Uterus (tissue), 4 donors: ENCODE data around the gene ATP6V0C. TPM values are rescaled to one million over a fixed set of nuclear protein-coding genes. Genes with fewer than 3 reads are reported as not detected.

Source experiments
- DNase-seq, 2 donors: peaks; one replicate each; pipeline ENCODE4 v3.0.0-alpha.2; 2019 to 2020
- H3K27ac ChIP-seq, 2 donors: fragments of 200-600 bp; sonication (generic); 1 replicate in 1 of 2; 2 replicates in 1 of 2; pipeline ENCODE4 v1.5.1; 2016 to 2018
- H3K27me3 ChIP-seq, 2 donors: fragments of 200-600 bp; sonication (generic); one replicate each; pipeline ENCODE4 v1.5.1; 2018 to 2019; ENCODE audit warnings: control low read depth in 1 of 2
- H3K36me3 ChIP-seq, 2 donors: fragments of 200-600 bp; sonication (generic); one replicate each; pipeline ENCODE4 v1.5.1; 2019; ENCODE audit warnings: control low read depth in 1 of 2
- H3K4me1 ChIP-seq, 2 donors: fragments of 200-600 bp; sonication (generic); one replicate each; pipeline ENCODE4 v1.5.1; 2018 to 2019; ENCODE audit warnings: control low read depth in 1 of 2
- H3K4me3 ChIP-seq, 2 donors: fragments of 200-600 bp; sonication (generic); 1 replicate in 1 of 2; 2 replicates in 1 of 2; pipeline ENCODE4 v1.5.1; 2018 to 2019; ENCODE audit warnings: mild to moderate bottlenecking in 1 of 2
- H3K9me3 ChIP-seq, 2 donors: fragments of 200-600 bp; sonication (generic); one replicate each; pipeline ENCODE4 v1.5.1; 2019; ENCODE audit warnings: control low read depth in 1 of 2
- POLR2A ChIP-seq, 2 donors: fragments of 450-650 bp; IDR thresholded peaks; one replicate each; pipeline ENCODE4 v1.6.1; 2016; ENCODE audit warnings: antibody characterized with exemption in 2 of 2, mild to moderate bottlenecking in 1 of 2, moderate library complexity in 1 of 2
- intact Hi-C: fragments of 100-400 bp; cut with DNase I; formaldehyde crosslinking; loops from one replicate; pipeline ENCODE4 v1.15.1; 2023; ENCODE audit warnings: low total_unique reads
- total RNA-seq, 4 donors: library from RNA; depleted of rRNA in 3 of 4; stranded (reverse); fragments of >200 nt in 3 of 4; gene quantifications; one replicate each; pipeline versions ENCODE4 v1.1.0 to v1.2.4, GENCODE V29; 2014 to 2023
- TF ChIP-seq, protein P1 (sequence below), 4 experiments: fragments of 200-600 bp in 2 of 4; fragments of 450-650 bp in 2 of 4; sonication (generic) in 2 of 4; IDR thresholded peaks; one replicate each; pipeline ENCODE4 v1.5.1; 2016 to 2019; ENCODE audit warnings: antibody characterized with exemption in 4 of 4, mild to moderate bottlenecking in 2 of 4, moderate library complexity in 1 of 4
- donor health status: DM: yes; HTN: yes; CAD: no.

ATP6V0C gene
- total RNA-seq, 4 donors from 2014 or later, result 14.3 to 126 (median 41.4) TPM

- H3K27me3 ChIP-seq, result no peaks in the 10 kb centered on the region
- TF ChIP-seq, protein P1, sequence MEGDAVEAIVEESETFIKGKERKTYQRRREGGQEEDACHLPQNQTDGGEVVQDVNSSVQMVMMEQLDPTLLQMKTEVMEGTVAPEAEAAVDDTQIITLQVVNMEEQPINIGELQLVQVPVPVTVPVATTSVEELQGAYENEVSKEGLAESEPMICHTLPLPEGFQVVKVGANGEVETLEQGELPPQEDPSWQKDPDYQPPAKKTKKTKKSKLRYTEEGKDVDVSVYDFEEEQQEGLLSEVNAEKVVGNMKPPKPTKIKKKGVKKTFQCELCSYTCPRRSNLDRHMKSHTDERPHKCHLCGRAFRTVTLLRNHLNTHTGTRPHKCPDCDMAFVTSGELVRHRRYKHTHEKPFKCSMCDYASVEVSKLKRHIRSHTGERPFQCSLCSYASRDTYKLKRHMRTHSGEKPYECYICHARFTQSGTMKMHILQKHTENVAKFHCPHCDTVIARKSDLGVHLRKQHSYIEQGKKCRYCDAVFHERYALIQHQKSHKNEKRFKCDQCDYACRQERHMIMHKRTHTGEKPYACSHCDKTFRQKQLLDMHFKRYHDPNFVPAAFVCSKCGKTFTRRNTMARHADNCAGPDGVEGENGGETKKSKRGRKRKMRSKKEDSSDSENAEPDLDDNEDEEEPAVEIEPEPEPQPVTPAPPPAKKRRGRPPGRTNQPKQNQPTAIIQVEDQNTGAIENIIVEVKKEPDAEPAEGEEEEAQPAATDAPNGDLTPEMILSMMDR (IDR thresholded peaks at IDR 0.05), result no peak
- TF ChIP-seq POLR2A (IDR thresholded peaks at IDR 0.05), result peak in 1 of 2 donors; percentile 42
Measured at GRCh38 chr16:2520097-2520783, 6.5 kb downstream of the ATP6V0C start, which contains the start of gene AMDHD2. Gene AMDHD2, plus strand, starts transcription at chr16:2520371. Its CDS starts 88 bp downstream, at chr16:2520459.

GRCh38 chr16:2520784-2521531, 7.2 kb downstream of the ATP6V0C start:
- no peak for TF ChIP-seq POLR2A (IDR thresholded peaks at IDR 0.05)
- TF ChIP-seq, protein P1 (IDR thresholded peaks at IDR 0.05), result no peak
- DNase-seq, result peak in 1 of 2 donors; percentile 21
- no peaks in the 10 kb centered on the region for H3K9me3 ChIP-seq
- H3K4me3 ChIP-seq, result peak overlapping the region; percentile 25 to 72
- H3K36me3 ChIP-seq, result no peaks in the 10 kb centered on the region
- no peaks in the 10 kb centered on the region for H3K27me3 ChIP-seq
- intact Hi-C loops, result no loop called here
- peak overlapping the region; percentile 66 to 81 for H3K27ac ChIP-seq
- peaks cover 30 to 40% of the 10 kb centered on the region in 2 donors for H3K4me1 ChIP-seq

More at GRCh38 chr16:2520097-2520783, 6.5 kb downstream of the ATP6V0C start, which contains the start of gene AMDHD2:
- no peaks in the 10 kb centered on the region for H3K9me3 ChIP-seq
- peak within 1 kb of the TSS; percentile 25 to 72 for H3K4me3 ChIP-seq
- H3K27ac ChIP-seq, result peak within 1 kb of the TSS; percentile 81
- no peaks in the 10 kb centered on the region for H3K36me3 ChIP-seq
- peak; percentile 88 to 90 for DNase-seq
- peaks cover 30 to 47% of the 10 kb centered on the region in 2 donors for H3K4me1 ChIP-seq
- intact Hi-C loops, result no loop called here

DNA sequence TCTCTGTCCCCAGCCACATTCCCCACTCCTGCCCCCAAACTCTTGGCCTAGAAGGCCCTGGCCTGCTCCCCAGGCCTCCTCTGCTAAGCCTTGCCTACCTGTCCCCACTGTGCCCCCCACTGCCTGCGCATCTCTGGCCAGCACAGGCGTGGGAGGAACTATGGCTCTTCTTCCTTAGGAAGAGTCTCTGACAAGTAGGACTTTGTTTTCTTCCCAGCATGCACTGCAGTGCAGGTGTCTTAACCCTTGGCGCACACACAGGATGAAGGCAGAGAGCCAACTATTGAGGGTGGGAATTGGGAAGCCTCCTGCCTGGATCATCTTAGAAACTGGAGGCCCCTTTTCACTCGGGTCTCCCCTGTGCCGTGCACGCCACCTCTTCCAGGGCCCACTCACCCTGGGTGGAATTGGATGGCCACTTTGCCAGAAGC, 10.1 kb downstream of the ATP6V0C start:
- Histone ChIP-seq H3K27me3 (no peaks in the 10 kb centered on the region), H3K4me3 (no peak overlapping the region), H3K27ac (no peak overlapping the region), H3K9me3 (no peaks in the 10 kb centered on the region), H3K36me3 (no peaks in the 10 kb centered on the region), H3K4me1 (peaks cover 12 to 18% of the 10 kb centered on the region in 2 donors)
- intact Hi-C loops, result no loop called here
- no peak for DNase-seq
- TF ChIP-seq POLR2A (IDR thresholded peaks at IDR 0.05), result no peak
- TF ChIP-seq, protein P1 (IDR thresholded peaks at IDR 0.05), result no peak

DNA sequence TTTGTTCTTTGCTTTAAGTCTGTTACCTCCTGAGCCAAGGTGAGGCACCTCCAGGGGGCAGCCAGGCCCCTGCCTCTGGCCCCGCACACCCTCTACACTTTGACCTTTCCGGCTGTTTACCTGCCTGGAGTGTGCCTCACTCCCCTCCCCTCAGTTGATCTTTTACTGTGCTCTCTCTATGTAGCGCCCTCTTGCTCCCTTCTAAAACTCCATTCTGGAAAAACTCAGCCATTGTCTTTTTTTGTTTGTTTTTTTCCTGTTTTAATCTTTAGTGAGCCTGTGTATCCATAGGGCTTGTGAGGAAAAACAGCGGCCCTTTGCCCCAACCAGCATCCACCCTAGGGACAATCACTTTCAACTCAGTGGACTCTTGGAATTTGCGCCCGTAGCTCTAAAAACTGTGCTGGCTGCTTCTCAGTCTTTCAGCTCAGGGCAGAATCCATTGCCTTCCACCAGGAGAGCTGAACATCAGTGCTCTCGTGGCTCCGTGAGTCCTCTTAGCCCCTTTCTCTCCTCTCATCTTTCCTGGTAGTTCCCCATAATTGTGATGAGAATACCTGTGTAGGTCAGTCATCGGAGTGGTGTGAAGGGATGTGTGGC, 10.7 kb downstream of the ATP6V0C start:
- no peaks in the 10 kb centered on the region for H3K9me3 ChIP-seq
- TF ChIP-seq POLR2A (IDR thresholded peaks at IDR 0.05), result no peak
- TF ChIP-seq, protein P1 (IDR thresholded peaks at IDR 0.05), result no peak
- H3K36me3 ChIP-seq, result no peaks in the 10 kb centered on the region
- intact Hi-C loops, result no loop called here
- H3K4me3 ChIP-seq, result no peak overlapping the region
- no peaks in the 10 kb centered on the region for H3K27me3 ChIP-seq
- H3K4me1 ChIP-seq, result peaks cover 5 to 13% of the 10 kb centered on the region in 2 donors
- no peak overlapping the region for H3K27ac ChIP-seq
- DNase-seq, result no peak
